Retinal pigment epithelial cell (primary cell): Measurements from ENCODE around the gene PRKAR2B.

Experiments used
- DNase-seq: peaks from one replicate; pipeline ENCODE4 v3.0.0-alpha.2; 2010; ENCODE audit warnings: low read depth
- H3K4me3 ChIP-seq: 2 replicates; pipeline ENCODE4 v1.5.1; 2011; ENCODE audit warnings: mild to moderate bottlenecking, low read length, control low read depth, moderate library complexity
- TF ChIP-seq, protein P1 (sequence below): conservative IDR thresholded peaks from 2 replicates; pipeline ENCODE4 v1.5.1; 2011; ENCODE audit warnings: low read depth, low read length, control low read depth, inconsistent platforms

The PRKAR2B gene

DNA sequence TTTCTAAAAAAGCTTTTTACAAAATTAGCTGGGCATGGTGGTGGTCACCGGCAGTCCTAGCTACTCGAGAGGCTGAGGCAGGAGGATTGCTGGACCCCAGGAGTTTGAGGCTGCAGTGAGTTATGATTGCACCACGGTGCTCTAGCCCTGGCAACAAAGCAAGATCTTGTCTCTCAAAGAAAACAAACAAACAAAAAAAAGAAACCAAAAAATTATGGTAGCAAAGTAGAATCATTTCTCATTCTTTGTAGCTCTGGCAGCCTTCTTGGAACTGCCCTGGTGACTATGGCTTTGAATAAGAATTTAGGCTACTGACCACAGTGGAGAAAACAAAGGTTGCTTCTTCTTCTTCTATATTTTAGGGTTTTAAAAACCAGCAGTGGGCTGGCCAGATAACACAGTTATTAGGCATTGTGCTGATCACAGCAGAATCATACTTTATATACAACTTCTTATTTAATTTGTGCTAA lies 41.9 kb upstream of the PRKAR2B start:
- DNase-seq: no peak
- no peak overlapping the region for H3K4me3 ChIP-seq
- TF ChIP-seq, protein P1, sequence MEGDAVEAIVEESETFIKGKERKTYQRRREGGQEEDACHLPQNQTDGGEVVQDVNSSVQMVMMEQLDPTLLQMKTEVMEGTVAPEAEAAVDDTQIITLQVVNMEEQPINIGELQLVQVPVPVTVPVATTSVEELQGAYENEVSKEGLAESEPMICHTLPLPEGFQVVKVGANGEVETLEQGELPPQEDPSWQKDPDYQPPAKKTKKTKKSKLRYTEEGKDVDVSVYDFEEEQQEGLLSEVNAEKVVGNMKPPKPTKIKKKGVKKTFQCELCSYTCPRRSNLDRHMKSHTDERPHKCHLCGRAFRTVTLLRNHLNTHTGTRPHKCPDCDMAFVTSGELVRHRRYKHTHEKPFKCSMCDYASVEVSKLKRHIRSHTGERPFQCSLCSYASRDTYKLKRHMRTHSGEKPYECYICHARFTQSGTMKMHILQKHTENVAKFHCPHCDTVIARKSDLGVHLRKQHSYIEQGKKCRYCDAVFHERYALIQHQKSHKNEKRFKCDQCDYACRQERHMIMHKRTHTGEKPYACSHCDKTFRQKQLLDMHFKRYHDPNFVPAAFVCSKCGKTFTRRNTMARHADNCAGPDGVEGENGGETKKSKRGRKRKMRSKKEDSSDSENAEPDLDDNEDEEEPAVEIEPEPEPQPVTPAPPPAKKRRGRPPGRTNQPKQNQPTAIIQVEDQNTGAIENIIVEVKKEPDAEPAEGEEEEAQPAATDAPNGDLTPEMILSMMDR: no peak

DNA sequence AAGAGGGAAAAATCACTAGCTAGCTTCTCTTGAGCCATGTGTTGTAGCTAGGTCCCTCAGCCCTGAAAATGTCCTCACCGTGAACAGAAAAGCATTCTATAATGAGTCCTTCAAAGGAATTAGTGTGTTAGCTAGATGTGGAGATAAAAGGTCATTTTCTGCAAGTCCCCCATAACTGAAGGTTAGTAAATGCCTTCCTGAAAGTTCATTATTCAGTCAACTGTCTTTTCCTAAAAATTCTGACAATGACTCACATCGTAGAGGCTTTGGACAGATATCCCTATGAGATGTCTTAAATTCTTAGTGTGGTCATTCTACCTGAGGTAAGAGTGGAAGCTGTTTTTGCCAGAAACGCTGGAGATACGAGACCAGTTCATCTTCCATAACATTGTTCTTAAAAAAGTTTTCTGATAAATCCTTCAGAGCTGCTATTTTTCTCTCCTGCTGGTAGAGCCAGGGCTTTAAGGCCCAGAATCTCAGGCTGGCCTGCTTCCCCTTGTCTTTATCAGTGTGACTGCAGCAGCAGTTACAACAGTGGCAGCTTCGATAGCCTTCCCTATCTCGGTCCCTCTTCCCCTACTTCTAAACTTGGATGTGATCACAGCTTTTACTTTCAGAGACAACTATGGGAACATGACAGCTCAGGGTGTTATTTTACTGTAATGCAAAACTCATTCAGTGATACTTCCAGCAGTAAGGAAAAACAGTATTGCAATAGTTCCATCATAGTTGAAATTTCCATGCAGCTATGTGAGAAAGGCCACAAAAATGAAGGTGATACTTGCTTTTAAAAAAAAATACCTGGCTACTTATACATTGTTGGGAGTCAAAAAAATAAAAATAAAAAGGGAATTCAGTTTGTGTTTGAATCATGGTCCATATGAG lies 37.3 kb upstream of the PRKAR2B start:
- TF ChIP-seq, protein P1: no peak
- H3K4me3 ChIP-seq: no peak overlapping the region
- DNase-seq: no peak

DNA sequence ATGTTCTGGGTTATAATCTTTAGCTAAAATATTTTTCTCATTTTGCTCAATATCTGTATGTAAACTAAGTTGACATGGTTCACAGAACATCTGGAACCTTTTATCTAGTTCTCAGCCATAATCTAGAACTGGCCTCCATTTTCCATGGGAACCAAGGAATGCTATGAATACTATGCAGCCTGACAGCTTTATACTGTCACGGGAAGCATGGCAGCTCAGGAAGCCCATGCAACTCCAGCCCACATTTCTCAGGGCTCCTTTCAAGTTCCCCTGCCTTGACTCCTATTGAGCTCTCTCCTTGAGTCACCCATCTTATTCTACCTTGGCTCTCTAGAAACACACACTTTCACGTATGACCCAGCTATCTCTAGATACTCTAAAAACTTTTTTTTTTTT lies 36.6 kb upstream of the PRKAR2B start:
- TF ChIP-seq, protein P1: no peak
- DNase-seq: no peak
- no peak overlapping the region for H3K4me3 ChIP-seq

DNA sequence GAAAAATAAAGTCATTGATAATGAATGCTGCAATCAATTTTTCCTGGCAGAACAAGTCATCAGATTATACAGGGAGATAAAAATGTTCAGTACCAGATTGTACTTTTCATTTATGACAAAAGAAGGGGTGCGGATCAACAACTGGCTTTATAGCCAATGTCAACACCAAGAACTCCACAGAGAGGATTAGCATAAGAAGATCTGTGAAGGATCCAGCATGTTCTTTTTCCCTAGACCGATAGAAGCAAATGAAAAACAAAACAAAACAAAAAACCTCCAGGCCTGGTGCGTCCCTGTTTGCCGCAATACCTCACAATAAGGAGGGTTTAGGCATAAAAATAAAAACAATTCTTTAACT lies 34.7 kb upstream of the PRKAR2B start:
- no peak for DNase-seq
- TF ChIP-seq, protein P1: no peak
- H3K4me3 ChIP-seq: no peak overlapping the region

DNA sequence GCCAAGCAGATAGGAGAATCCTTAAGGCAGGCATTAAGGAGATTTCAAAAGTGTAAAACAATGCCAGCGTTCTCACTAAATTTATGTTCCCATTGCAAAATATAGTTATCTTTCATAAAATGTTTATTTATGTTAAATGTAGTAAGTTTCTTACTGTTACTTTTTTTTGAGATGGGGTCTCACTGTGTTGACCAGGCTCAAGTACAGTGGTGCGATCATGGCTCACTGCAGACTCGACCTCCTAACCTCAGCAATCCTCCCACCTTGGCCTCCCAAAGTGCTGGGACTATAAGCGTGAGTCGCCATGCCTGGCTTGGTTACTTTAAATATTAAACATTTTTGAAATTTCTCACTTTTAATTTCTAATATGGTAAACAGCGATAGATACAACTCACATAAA lies 31.8 kb upstream of the PRKAR2B start:
- TF ChIP-seq, protein P1: no peak
- H3K4me3 ChIP-seq: no peak overlapping the region
- no peak for DNase-seq

DNA sequence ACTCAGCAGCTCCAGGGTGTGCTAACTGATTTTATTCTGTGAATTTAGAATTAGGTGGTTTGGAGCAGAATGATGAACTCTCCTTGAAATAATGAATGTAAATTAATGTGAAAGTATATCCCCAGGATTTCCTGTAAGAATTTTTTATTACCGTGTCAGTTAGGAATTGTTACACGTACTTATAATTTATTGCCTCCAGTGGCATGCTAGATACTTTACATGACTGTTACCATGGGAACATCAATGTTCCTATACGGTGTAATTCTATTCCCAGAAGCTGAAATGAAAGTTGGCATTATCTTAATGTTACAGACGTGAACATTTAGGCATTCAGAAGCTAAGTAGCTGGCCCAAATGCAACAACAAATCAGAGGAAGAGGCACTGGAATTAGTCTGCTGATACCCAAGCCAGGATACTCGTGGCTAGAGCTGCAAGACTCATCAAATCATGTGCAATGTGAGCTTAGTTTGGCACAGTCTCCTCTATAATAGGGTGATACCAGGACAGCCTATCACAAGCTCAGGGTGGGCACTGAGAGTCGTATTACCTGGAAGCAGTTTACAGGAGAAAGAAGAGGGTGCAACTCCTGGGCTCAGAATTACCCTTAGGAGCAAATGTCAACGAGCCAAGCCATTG lies 30.0 kb upstream of the PRKAR2B start:
- peak; percentile 31 for DNase-seq
- TF ChIP-seq, protein P1: no peak
- no peak overlapping the region for H3K4me3 ChIP-seq
